Liver (tissue), 3 donors: ENCODE results near the gene SNTA1.
"Not testable (repeated sequence)": the region's sequence is repeated elsewhere in the genome, so short reads cannot be mapped to it uniquely, and the experiment has no call there.

Source experiments
- EGR1 ChIP-seq, 2 donors: IDR thresholded peaks; 2 replicates each; pipeline ENCODE4 v1.6.1; 2016 to 2018; ENCODE audit warnings: antibody characterized with exemption in 2 of 2, low read depth in 2 of 2
- FOXA1 ChIP-seq: IDR thresholded peaks from 2 replicates; pipeline ENCODE4 v1.6.1; 2016; ENCODE audit warnings: antibody characterized with exemption
- FOXA2 ChIP-seq: IDR thresholded peaks from 2 replicates; pipeline ENCODE4 v1.6.1; 2016; ENCODE audit warnings: antibody characterized with exemption
- GABPA ChIP-seq, 2 donors: IDR thresholded peaks in 1 of 2; conservative IDR thresholded peaks in 1 of 2; 2 replicates each; pipeline ENCODE4 v1.6.1; 2016; ENCODE audit warnings: antibody characterized with exemption in 2 of 2, mild to moderate bottlenecking in 1 of 2, moderate library complexity in 1 of 2
- JUND ChIP-seq, 2 donors: IDR thresholded peaks; 2 replicates each; pipeline ENCODE4 v1.6.1; 2016; ENCODE audit warnings: antibody characterized with exemption in 2 of 2
- RAD21 ChIP-seq, 2 donors: IDR thresholded peaks; 2 replicates each; pipeline ENCODE4 v1.6.1; 2016; ENCODE audit warnings: antibody characterized with exemption in 2 of 2, mild to moderate bottlenecking in 2 of 2
- TAF1 ChIP-seq: conservative IDR thresholded peaks from 2 replicates; pipeline ENCODE4 v1.6.1; 2016; ENCODE audit warnings: antibody characterized with exemption, mild to moderate bottlenecking
- YY1 ChIP-seq: IDR thresholded peaks from 2 replicates; pipeline ENCODE4 v1.6.1; 2016; ENCODE audit warnings: antibody characterized with exemption, mild to moderate bottlenecking
- TF ChIP-seq, protein P1 (sequence below): fragments of 150-350 bp; IDR thresholded peaks from 2 replicates; pipeline ENCODE4 v1.5.1; 2017; ENCODE audit warnings: improper control_type of control experiment, low read depth, low read length; ENCODE audit not compliant: missing input control
- TF ChIP-seq, protein P2 (sequence below): IDR thresholded peaks from 2 replicates; pipeline ENCODE4 v1.6.1; 2016; ENCODE audit warnings: antibody characterized with exemption
- TF ChIP-seq, protein P3 (sequence below): IDR thresholded peaks from 2 replicates; pipeline ENCODE4 v1.6.1; 2016; ENCODE audit warnings: antibody characterized with exemption, mild to moderate bottlenecking
- TF ChIP-seq, protein P4 (sequence below): IDR thresholded peaks from 2 replicates; pipeline ENCODE4 v1.6.1; 2016; ENCODE audit warnings: antibody characterized with exemption
- TF ChIP-seq, protein P5 (sequence below): IDR thresholded peaks from 2 replicates; pipeline ENCODE4 v1.6.1; 2016; ENCODE audit warnings: antibody characterized with exemption
- donor health status: healthy.
- donor health status: healthy.

DNA sequence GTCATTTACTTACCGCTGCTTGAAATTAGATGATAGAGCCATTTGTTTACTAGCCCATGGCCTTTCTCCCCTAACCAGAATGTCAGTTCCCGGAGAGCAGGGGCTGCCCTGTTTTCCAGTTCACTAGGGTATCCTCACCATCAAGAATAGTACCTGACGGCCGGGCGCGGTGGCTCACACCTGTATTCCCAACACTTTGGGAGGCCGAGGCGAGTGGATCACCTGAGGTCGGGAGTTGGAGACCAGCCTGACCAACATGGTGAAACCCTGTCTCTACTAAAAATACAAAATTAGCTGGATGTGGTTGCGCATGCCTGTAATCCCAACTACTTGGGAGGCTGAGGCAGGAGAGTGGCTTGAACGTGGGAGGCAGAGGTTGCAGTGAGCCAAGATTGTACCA, 19.7 kb downstream of the SNTA1 start:
- TF ChIP-seq, protein P1, sequence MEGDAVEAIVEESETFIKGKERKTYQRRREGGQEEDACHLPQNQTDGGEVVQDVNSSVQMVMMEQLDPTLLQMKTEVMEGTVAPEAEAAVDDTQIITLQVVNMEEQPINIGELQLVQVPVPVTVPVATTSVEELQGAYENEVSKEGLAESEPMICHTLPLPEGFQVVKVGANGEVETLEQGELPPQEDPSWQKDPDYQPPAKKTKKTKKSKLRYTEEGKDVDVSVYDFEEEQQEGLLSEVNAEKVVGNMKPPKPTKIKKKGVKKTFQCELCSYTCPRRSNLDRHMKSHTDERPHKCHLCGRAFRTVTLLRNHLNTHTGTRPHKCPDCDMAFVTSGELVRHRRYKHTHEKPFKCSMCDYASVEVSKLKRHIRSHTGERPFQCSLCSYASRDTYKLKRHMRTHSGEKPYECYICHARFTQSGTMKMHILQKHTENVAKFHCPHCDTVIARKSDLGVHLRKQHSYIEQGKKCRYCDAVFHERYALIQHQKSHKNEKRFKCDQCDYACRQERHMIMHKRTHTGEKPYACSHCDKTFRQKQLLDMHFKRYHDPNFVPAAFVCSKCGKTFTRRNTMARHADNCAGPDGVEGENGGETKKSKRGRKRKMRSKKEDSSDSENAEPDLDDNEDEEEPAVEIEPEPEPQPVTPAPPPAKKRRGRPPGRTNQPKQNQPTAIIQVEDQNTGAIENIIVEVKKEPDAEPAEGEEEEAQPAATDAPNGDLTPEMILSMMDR = not testable (repeated sequence)
- TF ChIP-seq, protein P2, sequence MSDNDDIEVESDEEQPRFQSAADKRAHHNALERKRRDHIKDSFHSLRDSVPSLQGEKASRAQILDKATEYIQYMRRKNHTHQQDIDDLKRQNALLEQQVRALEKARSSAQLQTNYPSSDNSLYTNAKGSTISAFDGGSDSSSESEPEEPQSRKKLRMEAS = not testable (repeated sequence)
- TF ChIP-seq, protein P3, sequence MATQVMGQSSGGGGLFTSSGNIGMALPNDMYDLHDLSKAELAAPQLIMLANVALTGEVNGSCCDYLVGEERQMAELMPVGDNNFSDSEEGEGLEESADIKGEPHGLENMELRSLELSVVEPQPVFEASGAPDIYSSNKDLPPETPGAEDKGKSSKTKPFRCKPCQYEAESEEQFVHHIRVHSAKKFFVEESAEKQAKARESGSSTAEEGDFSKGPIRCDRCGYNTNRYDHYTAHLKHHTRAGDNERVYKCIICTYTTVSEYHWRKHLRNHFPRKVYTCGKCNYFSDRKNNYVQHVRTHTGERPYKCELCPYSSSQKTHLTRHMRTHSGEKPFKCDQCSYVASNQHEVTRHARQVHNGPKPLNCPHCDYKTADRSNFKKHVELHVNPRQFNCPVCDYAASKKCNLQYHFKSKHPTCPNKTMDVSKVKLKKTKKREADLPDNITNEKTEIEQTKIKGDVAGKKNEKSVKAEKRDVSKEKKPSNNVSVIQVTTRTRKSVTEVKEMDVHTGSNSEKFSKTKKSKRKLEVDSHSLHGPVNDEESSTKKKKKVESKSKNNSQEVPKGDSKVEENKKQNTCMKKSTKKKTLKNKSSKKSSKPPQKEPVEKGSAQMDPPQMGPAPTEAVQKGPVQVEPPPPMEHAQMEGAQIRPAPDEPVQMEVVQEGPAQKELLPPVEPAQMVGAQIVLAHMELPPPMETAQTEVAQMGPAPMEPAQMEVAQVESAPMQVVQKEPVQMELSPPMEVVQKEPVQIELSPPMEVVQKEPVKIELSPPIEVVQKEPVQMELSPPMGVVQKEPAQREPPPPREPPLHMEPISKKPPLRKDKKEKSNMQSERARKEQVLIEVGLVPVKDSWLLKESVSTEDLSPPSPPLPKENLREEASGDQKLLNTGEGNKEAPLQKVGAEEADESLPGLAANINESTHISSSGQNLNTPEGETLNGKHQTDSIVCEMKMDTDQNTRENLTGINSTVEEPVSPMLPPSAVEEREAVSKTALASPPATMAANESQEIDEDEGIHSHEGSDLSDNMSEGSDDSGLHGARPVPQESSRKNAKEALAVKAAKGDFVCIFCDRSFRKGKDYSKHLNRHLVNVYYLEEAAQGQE = not testable (repeated sequence)
- not testable (repeated sequence) for TF ChIP-seq EGR1 (IDR thresholded peaks at IDR 0.05; ENCODE audit: low read depth in 2 of 2); GABPA (IDR thresholded peaks at IDR 0.05 in 1 of 2, conservative IDR thresholded peaks at IDR 0.05 in 1 of 2); TAF1; JUND (IDR thresholded peaks at IDR 0.05); RAD21 (IDR thresholded peaks at IDR 0.05); YY1; FOXA2; FOXA1
- TF ChIP-seq, protein P4, sequence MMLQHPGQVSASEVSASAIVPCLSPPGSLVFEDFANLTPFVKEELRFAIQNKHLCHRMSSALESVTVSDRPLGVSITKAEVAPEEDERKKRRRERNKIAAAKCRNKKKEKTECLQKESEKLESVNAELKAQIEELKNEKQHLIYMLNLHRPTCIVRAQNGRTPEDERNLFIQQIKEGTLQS = not testable (repeated sequence)
- TF ChIP-seq, protein P5, sequence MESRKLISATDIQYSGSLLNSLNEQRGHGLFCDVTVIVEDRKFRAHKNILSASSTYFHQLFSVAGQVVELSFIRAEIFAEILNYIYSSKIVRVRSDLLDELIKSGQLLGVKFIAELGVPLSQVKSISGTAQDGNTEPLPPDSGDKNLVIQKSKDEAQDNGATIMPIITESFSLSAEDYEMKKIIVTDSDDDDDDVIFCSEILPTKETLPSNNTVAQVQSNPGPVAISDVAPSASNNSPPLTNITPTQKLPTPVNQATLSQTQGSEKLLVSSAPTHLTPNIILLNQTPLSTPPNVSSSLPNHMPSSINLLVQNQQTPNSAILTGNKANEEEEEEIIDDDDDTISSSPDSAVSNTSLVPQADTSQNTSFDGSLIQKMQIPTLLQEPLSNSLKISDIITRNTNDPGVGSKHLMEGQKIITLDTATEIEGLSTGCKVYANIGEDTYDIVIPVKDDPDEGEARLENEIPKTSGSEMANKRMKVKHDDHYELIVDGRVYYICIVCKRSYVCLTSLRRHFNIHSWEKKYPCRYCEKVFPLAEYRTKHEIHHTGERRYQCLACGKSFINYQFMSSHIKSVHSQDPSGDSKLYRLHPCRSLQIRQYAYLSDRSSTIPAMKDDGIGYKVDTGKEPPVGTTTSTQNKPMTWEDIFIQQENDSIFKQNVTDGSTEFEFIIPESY = not testable (repeated sequence)
